NOMO-1 treated with DMSO at 0.1 percent for 48 hours (cell line): ENCODE data around the gene RAB6B.

ENCODE experiments used
- DNase-seq: peaks from one replicate; lab custom pipeline; 2025; ENCODE audit not compliant: unreplicated experiment; lab: John Stamatoyannopoulos, UW

The RAB6B gene

GRCh38 chr3:133896002-133896761 lies 500 bp upstream of the RAB6B start:
- DNase-seq, result no peak

- DNase-seq, result no peak
These were observed 1.1 kb downstream of the RAB6B start for GRCh38 chr3:133894353-133895207.

GRCh38 chr3:133893683-133894352 lies 1.9 kb downstream of the RAB6B start:
- no peak for DNase-seq

- DNase-seq, result no peak
These were observed 3.0 kb downstream of the RAB6B start for GRCh38 chr3:133892541-133893231.

- DNase-seq, result no peak
These were observed 3.9 kb downstream of the RAB6B start for GRCh38 chr3:133891662-133892378.

GRCh38 chr3:133890972-133891644 lies 4.6 kb downstream of the RAB6B start:
- DNase-seq, result no peak

GRCh38 chr3:133890037-133890436 lies 5.6 kb downstream of the RAB6B start:
- DNase-seq, result peak; percentile 50

GRCh38 chr3:133888726-133889340 lies 6.8 kb downstream of the RAB6B start:
- no peak for DNase-seq

GRCh38 chr3:133887803-133888703 lies 7.6 kb downstream of the RAB6B start:
- peak; percentile 13 for DNase-seq

GRCh38 chr3:133887074-133887802 lies 8.4 kb downstream of the RAB6B start:
- no peak for DNase-seq

- no peak for DNase-seq
These were observed 9.5 kb downstream of the RAB6B start for GRCh38 chr3:133886031-133886722.

GRCh38 chr3:133884887-133885711 lies 10.6 kb downstream of the RAB6B start:
- DNase-seq, result no peak

- DNase-seq, result no peak
These were observed 11.4 kb downstream of the RAB6B start for GRCh38 chr3:133884054-133884886.

- DNase-seq, result no peak
These were observed 12.0 kb downstream of the RAB6B start for GRCh38 chr3:133883641-133884040.

GRCh38 chr3:133882986-133883586 lies 12.6 kb downstream of the RAB6B start:
- no peak for DNase-seq
